Endothelial cell of umbilical vein (primary cell): ENCODE results near the gene KPNA5. TPM values are rescaled to one million over a fixed set of nuclear protein-coding genes. Genes with fewer than 3 reads are reported as not detected.

ENCODE experiments used
- BruUV-seq: library from RNA; stranded (reverse); fragments of 400-500 nt; replicated peaks from 2 replicates; lab custom pipeline; 2021; lab: Mats Ljungman, UMichigan
- CTCF ChIA-PET: fragments of 300-600, 350-600 bp; sonication (Branson Sonifier 250); formaldehyde crosslinking; loops from one replicate; lab custom pipeline; 2021; ENCODE audit warnings: antibody characterized with exemption, inconsistent platforms; lab: Charles Lee
- POLR2A ChIA-PET: fragments of 300-600, 350-600 bp; sonication (Branson Sonifier 250); formaldehyde crosslinking; loops from one replicate; lab custom pipeline; 2021; ENCODE audit warnings: antibody characterized with exemption, inconsistent platforms; lab: Charles Lee
- DNase-seq: peaks from one replicate; pipeline ENCODE4 v3.0.0-alpha.2; 2011; ENCODE audit warnings: low read depth, low spot score
- FAIRE-seq: peaks from 2 replicates; lab custom pipeline; 2011; peaks lifted over from hg19 to GRCh38; lab: Jason Lieb, UNC
- H2AFZ ChIP-seq: 2 replicates; pipeline ENCODE4 v1.6.0; 2012; ENCODE audit warnings: low read depth, low read length, control low read depth, inconsistent platforms
- H3K27ac ChIP-seq: 2 replicates; pipeline ENCODE4 v1.5.1; 2011; ENCODE audit warnings: low read depth, mild to moderate bottlenecking, control low read depth, low read length, moderate library complexity; ENCODE audit not compliant: insufficient read depth
- H3K27me3 ChIP-seq, 2 experiments: 2 replicates each; pipeline versions ENCODE4 v1.6.0 to v1.6.1; 2011; ENCODE audit warnings: low read length in 2 of 2, mixed read lengths in 1 of 2; ENCODE audit not compliant: control insufficient read depth in 2 of 2, insufficient read depth in 2 of 2
- H3K36me3 ChIP-seq, 2 experiments: 2 replicates in 1 of 2; 3 replicates in 1 of 2; pipeline ENCODE4 v1.5.1; 2011; ENCODE audit warnings: low read length in 2 of 2, mild to moderate bottlenecking in 1 of 2, moderate library complexity in 1 of 2; ENCODE audit not compliant: control insufficient read depth in 2 of 2, insufficient read depth in 2 of 2; ENCODE audit errors: extremely low read depth in 1 of 2
- H3K4me1 ChIP-seq: 3 replicates; pipeline ENCODE4 v1.5.1; 2011; ENCODE audit warnings: mild to moderate bottlenecking, low read length; ENCODE audit not compliant: control insufficient read depth, insufficient read depth; ENCODE audit errors: extremely low read depth
- H3K4me2 ChIP-seq: 2 replicates; pipeline ENCODE4 v1.6.1; 2011; ENCODE audit warnings: low read length, control low read depth, mixed read lengths; ENCODE audit not compliant: insufficient read depth
- H3K4me3 ChIP-seq, 3 experiments: fragments of 200-600 bp in 1 of 3; sonication (generic), shearing (Covaris generic) in 1 of 3; replicated peaks in 1 of 3; 2 replicates each; pipeline ENCODE4 v1.5.1; 2011 to 2016; ENCODE audit warnings: control low read depth in 3 of 3, low read length in 3 of 3, mild to moderate bottlenecking in 2 of 3, inconsistent platforms in 1 of 3, low read depth in 1 of 3, moderate library complexity in 1 of 3; ENCODE audit not compliant: insufficient read depth in 1 of 3
- H3K79me2 ChIP-seq: 2 replicates; pipeline ENCODE4 v1.6.0; 2012; ENCODE audit warnings: low read length, inconsistent platforms; ENCODE audit not compliant: control insufficient read depth, insufficient read depth
- H3K9ac ChIP-seq: replicated peaks from 2 replicates; pipeline ENCODE3; 2011; ENCODE audit warnings: low read length, control low read depth; ENCODE audit not compliant: insufficient read depth; ENCODE audit errors: extremely low read depth
- H3K9me1 ChIP-seq: replicated peaks from 3 replicates; pipeline ENCODE4 v1.6.0; 2011; ENCODE audit warnings: mild to moderate bottlenecking, low read length; ENCODE audit not compliant: control insufficient read depth, insufficient read depth; ENCODE audit errors: extremely low read depth
- H3K9me3 ChIP-seq: replicated peaks from 2 replicates; pipeline ENCODE4 v1.5.1; 2012; ENCODE audit warnings: low read length, inconsistent platforms; ENCODE audit not compliant: control insufficient read depth, insufficient read depth
- H4K20me1 ChIP-seq: replicated peaks from 2 replicates; pipeline ENCODE3; 2011; ENCODE audit warnings: mild to moderate bottlenecking, low read length; ENCODE audit not compliant: control insufficient read depth, insufficient read depth; ENCODE audit errors: extremely low read depth
- EZH2 ChIP-seq: IDR thresholded peaks from 2 replicates; pipeline ENCODE4 v1.6.1; 2012; ENCODE audit warnings: borderline replicate concordance, low read depth, mild to moderate bottlenecking, moderate library complexity, low read length, inconsistent platforms; ENCODE audit not compliant: severe bottlenecking
- FOS ChIP-seq: IDR thresholded peaks from 2 replicates; pipeline ENCODE4 v1.6.1; 2011; ENCODE audit warnings: mild to moderate bottlenecking, low read length, moderate library complexity, borderline replicate concordance; ENCODE audit not compliant: insufficient read depth
- GATA2 ChIP-seq: IDR thresholded peaks from 2 replicates; pipeline ENCODE4 v1.7.0; 2011; ENCODE audit warnings: low read depth, mild to moderate bottlenecking, moderate library complexity, mixed read lengths, low read length; ENCODE audit not compliant: insufficient read length, insufficient read depth
- JUN ChIP-seq: IDR thresholded peaks from 2 replicates; pipeline ENCODE4 v1.6.1; 2011; ENCODE audit warnings: borderline replicate concordance, low read depth; ENCODE audit not compliant: insufficient read length, insufficient read depth
- MAX ChIP-seq: IDR thresholded peaks from 2 replicates; pipeline ENCODE4 v1.6.1; 2011; ENCODE audit not compliant: insufficient read depth, insufficient read length
- MYC ChIP-seq: IDR thresholded peaks from one replicate; pipeline ENCODE4 v1.6.1; 2011; ENCODE audit warnings: mild to moderate bottlenecking, low read depth, low read length
- POLR2A ChIP-seq: IDR thresholded peaks from 2 replicates; pipeline ENCODE4 v1.6.1; 2012; ENCODE audit warnings: low read depth, mild to moderate bottlenecking, control low read depth, low read length
- POLR2AphosphoS5 ChIP-seq: IDR thresholded peaks from 2 replicates; pipeline ENCODE4 v1.6.1; 2012; ENCODE audit warnings: low read depth, mild to moderate bottlenecking, control low read depth, low read length, moderate library complexity; ENCODE audit not compliant: insufficient read depth
- dilution Hi-C: fragments of 300-500 bp; cut with MboI; formaldehyde crosslinking; loops from one replicate; pipeline ENCODE4 v1.15.0; 2019; ENCODE audit warnings: low sequenced_read_pairs; ENCODE audit not compliant: extremely low pct_ligation_motif_present
- intact Hi-C: fragments of 100-400 bp; cut with micrococcal nuclease; formaldehyde crosslinking; loops from one replicate; pipeline ENCODE4 v1.10.0; 2022
- polyA plus RNA-seq, 4 experiments: library from polyadenylated mRNA; depleted of rRNA in 3 of 4; stranded (reverse) in 3 of 4; unstranded in 1 of 4; fragments of >200 nt; gene quantifications; 2 replicates each; pipeline versions ENCODE4 v1.2.1 to v1.2.3, GENCODE V29; 2011 to 2012; ENCODE audit warnings: missing spikeins in 1 of 4
- total RNA-seq: library from RNA; stranded (reverse); gene quantifications from 2 replicates; pipeline ENCODE4 v1.2.3, GENCODE V29; 2021
- TF ChIP-seq, protein P1 (sequence below), 2 donors: IDR thresholded peaks; 1 replicate in 1 of 2; 2 replicates in 1 of 2; pipeline ENCODE4 v1.5.1; 2011; ENCODE audit warnings: low read length in 2 of 2, mild to moderate bottlenecking in 2 of 2, moderate library complexity in 2 of 2, control low read depth in 1 of 2, inconsistent platforms in 1 of 2, low read depth in 1 of 2; ENCODE audit not compliant: insufficient read depth in 1 of 2; ENCODE audit errors: extremely low read depth in 1 of 2

Gene KPNA5
- total and polyA plus RNA-seq, 2 donors (not counting 3 experiments of a cell fraction or from before 2014, with no cell fraction given) = 1.6 to 8.9 TPM

DNA sequence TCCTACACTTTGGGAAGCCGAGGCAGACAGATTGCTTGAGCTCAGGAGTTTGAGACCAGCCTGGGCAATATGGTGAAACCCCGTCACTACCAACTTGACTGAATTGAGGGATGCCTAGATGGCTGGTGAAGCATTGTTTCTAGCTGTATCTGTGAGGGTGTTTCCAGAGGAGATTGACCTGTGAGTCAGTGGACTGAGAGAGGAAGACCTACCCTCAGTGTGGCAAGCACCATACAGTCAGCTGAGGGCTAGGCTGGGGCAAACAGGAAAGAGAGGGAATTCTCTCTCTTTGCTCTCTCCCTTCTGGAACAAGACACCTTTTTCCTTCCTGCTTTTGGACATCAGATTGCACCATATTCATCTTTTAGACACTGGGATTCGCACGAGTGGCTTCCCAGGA lies 8.7 kb upstream of the KPNA5 start:
- Histone ChIP-seq H3K9me3 (no peaks in the 10 kb centered on the region), H3K9me1 (no peaks in the 10 kb centered on the region), H3K79me2 (peaks cover 13% of the 10 kb centered on the region), H2AFZ (peak overlapping the region; percentile 0), H3K27me3 (peaks cover 2 to 3% of the 10 kb centered on the region in 2 experiments), H3K36me3 (no peaks in the 10 kb centered on the region), H3K4me3 (no peak overlapping the region), H3K9ac (no peak overlapping the region), H3K4me1 (peaks cover 4% of the 10 kb centered on the region), H3K4me2 (no peak overlapping the region), H4K20me1 (no peaks in the 10 kb centered on the region), H3K27ac (no peak overlapping the region)
- no peak for TF ChIP-seq EZH2
- no peak for TF ChIP-seq GATA2
- TF ChIP-seq MAX = no peak
- TF ChIP-seq MYC = no peak
- TF ChIP-seq POLR2AphosphoS5 = no peak
- peak; percentile 30 for TF ChIP-seq FOS
- DNase-seq (peak; percentile 39), FAIRE-seq (peak; percentile 77)
- CTCF ChIA-PET = no interaction called here
- no TSS peak for BruUV-seq
- dilution Hi-C loops (no loop called here), intact Hi-C loops (no loop called here)
- POLR2A ChIA-PET = interaction anchor here (0.6 kb wide), 1 partner anchor 56 kb away, joined by 3 read pairs; the partner anchor contains the start of gene RSPH4A

- FAIRE-seq = no peak
- H3K79me2 ChIP-seq = no peaks in the 10 kb centered on the region
- H3K9ac ChIP-seq = no peak overlapping the region
- no peak overlapping the region for H3K27ac ChIP-seq
- ChIA-PET POLR2A (no interaction called here), CTCF (no interaction called here)
- DNase-seq = no peak
- no peak overlapping the region for H2AFZ ChIP-seq
- TF ChIP-seq JUN (no peak), MYC (no peak), FOS (no peak), MAX (no peak), POLR2AphosphoS5 (no peak), GATA2 (no peak), EZH2 (no peak), POLR2A (no peak)
- TF ChIP-seq, protein P1, sequence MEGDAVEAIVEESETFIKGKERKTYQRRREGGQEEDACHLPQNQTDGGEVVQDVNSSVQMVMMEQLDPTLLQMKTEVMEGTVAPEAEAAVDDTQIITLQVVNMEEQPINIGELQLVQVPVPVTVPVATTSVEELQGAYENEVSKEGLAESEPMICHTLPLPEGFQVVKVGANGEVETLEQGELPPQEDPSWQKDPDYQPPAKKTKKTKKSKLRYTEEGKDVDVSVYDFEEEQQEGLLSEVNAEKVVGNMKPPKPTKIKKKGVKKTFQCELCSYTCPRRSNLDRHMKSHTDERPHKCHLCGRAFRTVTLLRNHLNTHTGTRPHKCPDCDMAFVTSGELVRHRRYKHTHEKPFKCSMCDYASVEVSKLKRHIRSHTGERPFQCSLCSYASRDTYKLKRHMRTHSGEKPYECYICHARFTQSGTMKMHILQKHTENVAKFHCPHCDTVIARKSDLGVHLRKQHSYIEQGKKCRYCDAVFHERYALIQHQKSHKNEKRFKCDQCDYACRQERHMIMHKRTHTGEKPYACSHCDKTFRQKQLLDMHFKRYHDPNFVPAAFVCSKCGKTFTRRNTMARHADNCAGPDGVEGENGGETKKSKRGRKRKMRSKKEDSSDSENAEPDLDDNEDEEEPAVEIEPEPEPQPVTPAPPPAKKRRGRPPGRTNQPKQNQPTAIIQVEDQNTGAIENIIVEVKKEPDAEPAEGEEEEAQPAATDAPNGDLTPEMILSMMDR (IDR thresholded peaks at IDR 0.05; ENCODE audit: extremely low read depth in 1 of 2, insufficient read depth in 1 of 2, low read depth in 1 of 2, low read length in 2 of 2) = no peak
- H3K9me3 ChIP-seq = no peaks in the 10 kb centered on the region
- H3K4me1 ChIP-seq = no peaks in the 10 kb centered on the region
- no TSS peak for BruUV-seq
- no peak overlapping the region for H3K4me2 ChIP-seq
- H3K4me3 ChIP-seq = no peak overlapping the region
- no peaks in the 10 kb centered on the region for H4K20me1 ChIP-seq
- dilution Hi-C loops (no loop called here), intact Hi-C loops (no loop called here)
- peaks cover 2 to 3% of the 10 kb centered on the region in 2 experiments for H3K27me3 ChIP-seq
- no peaks in the 10 kb centered on the region for H3K9me1 ChIP-seq
- H3K36me3 ChIP-seq = no peaks in the 10 kb centered on the region
Observed at GRCh38 chr6:116676021-116676420, 5.0 kb upstream of the KPNA5 start.
